Panc1 (cell line): ENCODE data around the gene SNX13. TPM values are rescaled to one million over a fixed set of nuclear protein-coding genes. Genes with fewer than 3 reads are reported as not detected.

Experiments
- ATAC-seq: fragments of 200-7000 bp; cut with Tn5 transposase; 2 replicates; pipeline ENCODE4 v1.9.1; 2020; ENCODE audit warnings: mild to moderate bottlenecking, moderate library complexity
- BruUV-seq: library from RNA; stranded (reverse); fragments of 400-500 nt; replicated peaks from 2 replicates; lab custom pipeline; 2021; lab: Mats Ljungman, UMichigan
- CTCF ChIA-PET: fragments of 300-600 bp; sonication (Branson Sonifier 250); formaldehyde crosslinking; loops from one replicate; lab custom pipeline; 2022; ENCODE audit warnings: antibody characterized with exemption; lab: Charles Lee
- POLR2A ChIA-PET: fragments of 300-600 bp; sonication (Branson Sonifier 250); formaldehyde crosslinking; loops from one replicate; lab custom pipeline; 2022; ENCODE audit warnings: antibody characterized with exemption; lab: Charles Lee
- DNase-seq: peaks from one replicate; pipeline ENCODE4 v3.0.0-alpha.2; 2010; ENCODE audit warnings: low read depth, low spot score
- H3K27ac ChIP-seq: 2 replicates; pipeline ENCODE4 v1.5.1; 2011; ENCODE audit warnings: mild to moderate bottlenecking, low read length, inconsistent platforms
- H3K27me3 ChIP-seq: fragments of 200-500 bp; sonication (Bioruptor generic); 2 replicates; pipeline ENCODE4 v1.6.0; 2014; ENCODE audit warnings: low read length, inconsistent platforms; ENCODE audit not compliant: control insufficient read depth, insufficient read depth
- H3K36me3 ChIP-seq: fragments of 200-500 bp; sonication (Bioruptor generic); 2 replicates; pipeline ENCODE4 v1.5.1; 2014; ENCODE audit warnings: inconsistent platforms, mild to moderate bottlenecking, low read length, moderate library complexity; ENCODE audit not compliant: control insufficient read depth, insufficient read depth
- H3K4me1 ChIP-seq: 2 replicates; pipeline ENCODE4 v1.5.1; 2011; ENCODE audit warnings: inconsistent platforms, mild to moderate bottlenecking, low read length, moderate library complexity; ENCODE audit not compliant: control insufficient read depth, insufficient read depth
- H3K4me3 ChIP-seq, 2 experiments: 2 replicates each; pipeline ENCODE4 v1.5.1; 2011 to 2012; ENCODE audit warnings: low read depth in 2 of 2, low read length in 2 of 2, mild to moderate bottlenecking in 2 of 2, inconsistent platforms in 1 of 2, moderate library complexity in 1 of 2
- H3K9me3 ChIP-seq: fragments of 200-500 bp; sonication (Bioruptor generic); 2 replicates; pipeline ENCODE4 v1.5.1; 2014; ENCODE audit warnings: low read depth, mild to moderate bottlenecking, inconsistent platforms, low read length, moderate library complexity; ENCODE audit not compliant: control insufficient read depth, insufficient read depth
- POLR2AphosphoS5 ChIP-seq: IDR thresholded peaks from 2 replicates; pipeline ENCODE4 v1.6.1; 2012; ENCODE audit warnings: mild to moderate bottlenecking, low read depth, low read length, moderate library complexity
- SIN3A ChIP-seq: IDR thresholded peaks from 2 replicates; pipeline ENCODE4 v1.6.1; 2012; ENCODE audit warnings: low read depth, mild to moderate bottlenecking, low read length, moderate library complexity, borderline replicate concordance; ENCODE audit not compliant: insufficient read depth
- TCF7L2 ChIP-seq: IDR thresholded peaks from 2 replicates; pipeline ENCODE4 v1.6.1; 2011; ENCODE audit warnings: mild to moderate bottlenecking, low read depth, low read length, inconsistent platforms
- in situ Hi-C: cut with HindIII; loops from 2 replicates; pipeline ENCODE4 v1.10.0; 2016; ENCODE audit warnings: low sequenced_read_pairs, low pct_unique_long_range_greater_than_20kb
- intact Hi-C: fragments of 100-400 bp; cut with micrococcal nuclease; formaldehyde crosslinking; loops from one replicate; pipeline ENCODE4 v1.10.0; 2022; ENCODE audit not compliant: unreplicated experiment
- total RNA-seq: library from RNA; stranded (reverse); gene quantifications from one replicate; pipeline ENCODE4 v1.2.1, GENCODE V29; 2021; ENCODE audit not compliant: unreplicated experiment
- TF ChIP-seq, protein P1 (sequence below): fragments of 450-650 bp; IDR thresholded peaks from 2 replicates; pipeline ENCODE4 v1.5.1; 2017; ENCODE audit warnings: mild to moderate bottlenecking
- TF ChIP-seq, protein P2 (sequence below), 2 experiments: IDR thresholded peaks; 2 replicates each; pipeline ENCODE4 v1.6.1; 2011 to 2012; ENCODE audit warnings: low read depth in 2 of 2, control low read depth in 1 of 2, low read length in 1 of 2, mild to moderate bottlenecking in 1 of 2, moderate library complexity in 1 of 2; ENCODE audit not compliant: insufficient read depth in 1 of 2

SNX13 gene
- total RNA-seq, 1 experiment from 2014 or later: 53.3 TPM

DNA sequence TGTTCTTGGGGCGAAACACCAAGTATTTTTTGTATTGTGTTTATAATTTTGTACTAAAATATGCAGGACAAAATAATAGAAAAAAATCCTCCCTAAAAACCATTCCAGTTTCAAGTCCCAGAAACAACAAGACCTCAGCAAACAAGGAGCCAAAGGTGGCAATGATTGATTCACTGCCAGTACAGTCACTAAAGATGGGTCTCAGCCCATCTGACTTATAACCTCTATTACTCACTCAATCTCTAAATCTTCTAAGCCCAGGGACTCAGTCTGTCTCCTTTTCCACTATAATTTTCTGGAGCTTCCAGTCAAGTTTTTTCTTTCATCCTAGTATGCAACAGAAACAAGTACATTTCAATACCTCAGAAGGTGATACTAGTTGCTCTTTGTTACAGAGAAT lies 33.3 kb downstream of the SNX13 start:
- Histone ChIP-seq H3K36me3 (no peaks in the 10 kb centered on the region), H3K27me3 (no peaks in the 10 kb centered on the region), H3K4me1 (no peaks in the 10 kb centered on the region; the same call in 1 of the 2 replicates), H3K4me3 (no peak overlapping the region), H3K9me3 (no peaks in the 10 kb centered on the region), H3K27ac (no peak overlapping the region)
- intact Hi-C loops (no loop called here), in situ Hi-C loops (no loop called here)
- TF ChIP-seq, protein P1, sequence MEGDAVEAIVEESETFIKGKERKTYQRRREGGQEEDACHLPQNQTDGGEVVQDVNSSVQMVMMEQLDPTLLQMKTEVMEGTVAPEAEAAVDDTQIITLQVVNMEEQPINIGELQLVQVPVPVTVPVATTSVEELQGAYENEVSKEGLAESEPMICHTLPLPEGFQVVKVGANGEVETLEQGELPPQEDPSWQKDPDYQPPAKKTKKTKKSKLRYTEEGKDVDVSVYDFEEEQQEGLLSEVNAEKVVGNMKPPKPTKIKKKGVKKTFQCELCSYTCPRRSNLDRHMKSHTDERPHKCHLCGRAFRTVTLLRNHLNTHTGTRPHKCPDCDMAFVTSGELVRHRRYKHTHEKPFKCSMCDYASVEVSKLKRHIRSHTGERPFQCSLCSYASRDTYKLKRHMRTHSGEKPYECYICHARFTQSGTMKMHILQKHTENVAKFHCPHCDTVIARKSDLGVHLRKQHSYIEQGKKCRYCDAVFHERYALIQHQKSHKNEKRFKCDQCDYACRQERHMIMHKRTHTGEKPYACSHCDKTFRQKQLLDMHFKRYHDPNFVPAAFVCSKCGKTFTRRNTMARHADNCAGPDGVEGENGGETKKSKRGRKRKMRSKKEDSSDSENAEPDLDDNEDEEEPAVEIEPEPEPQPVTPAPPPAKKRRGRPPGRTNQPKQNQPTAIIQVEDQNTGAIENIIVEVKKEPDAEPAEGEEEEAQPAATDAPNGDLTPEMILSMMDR: no peak
- TF ChIP-seq, protein P2, sequence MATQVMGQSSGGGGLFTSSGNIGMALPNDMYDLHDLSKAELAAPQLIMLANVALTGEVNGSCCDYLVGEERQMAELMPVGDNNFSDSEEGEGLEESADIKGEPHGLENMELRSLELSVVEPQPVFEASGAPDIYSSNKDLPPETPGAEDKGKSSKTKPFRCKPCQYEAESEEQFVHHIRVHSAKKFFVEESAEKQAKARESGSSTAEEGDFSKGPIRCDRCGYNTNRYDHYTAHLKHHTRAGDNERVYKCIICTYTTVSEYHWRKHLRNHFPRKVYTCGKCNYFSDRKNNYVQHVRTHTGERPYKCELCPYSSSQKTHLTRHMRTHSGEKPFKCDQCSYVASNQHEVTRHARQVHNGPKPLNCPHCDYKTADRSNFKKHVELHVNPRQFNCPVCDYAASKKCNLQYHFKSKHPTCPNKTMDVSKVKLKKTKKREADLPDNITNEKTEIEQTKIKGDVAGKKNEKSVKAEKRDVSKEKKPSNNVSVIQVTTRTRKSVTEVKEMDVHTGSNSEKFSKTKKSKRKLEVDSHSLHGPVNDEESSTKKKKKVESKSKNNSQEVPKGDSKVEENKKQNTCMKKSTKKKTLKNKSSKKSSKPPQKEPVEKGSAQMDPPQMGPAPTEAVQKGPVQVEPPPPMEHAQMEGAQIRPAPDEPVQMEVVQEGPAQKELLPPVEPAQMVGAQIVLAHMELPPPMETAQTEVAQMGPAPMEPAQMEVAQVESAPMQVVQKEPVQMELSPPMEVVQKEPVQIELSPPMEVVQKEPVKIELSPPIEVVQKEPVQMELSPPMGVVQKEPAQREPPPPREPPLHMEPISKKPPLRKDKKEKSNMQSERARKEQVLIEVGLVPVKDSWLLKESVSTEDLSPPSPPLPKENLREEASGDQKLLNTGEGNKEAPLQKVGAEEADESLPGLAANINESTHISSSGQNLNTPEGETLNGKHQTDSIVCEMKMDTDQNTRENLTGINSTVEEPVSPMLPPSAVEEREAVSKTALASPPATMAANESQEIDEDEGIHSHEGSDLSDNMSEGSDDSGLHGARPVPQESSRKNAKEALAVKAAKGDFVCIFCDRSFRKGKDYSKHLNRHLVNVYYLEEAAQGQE (IDR thresholded peaks at IDR 0.05; ENCODE audit: insufficient read depth in 1 of 2, low read depth in 2 of 2, low read length in 1 of 2): no peak
- TF ChIP-seq TCF7L2: no peak
- no peak for TF ChIP-seq POLR2AphosphoS5
- no peak for TF ChIP-seq SIN3A
- BruUV-seq: no TSS peak
- ChIA-PET CTCF (no interaction called here), POLR2A (no interaction called here)
- ATAC-seq (no peak), DNase-seq (no peak)

DNA sequence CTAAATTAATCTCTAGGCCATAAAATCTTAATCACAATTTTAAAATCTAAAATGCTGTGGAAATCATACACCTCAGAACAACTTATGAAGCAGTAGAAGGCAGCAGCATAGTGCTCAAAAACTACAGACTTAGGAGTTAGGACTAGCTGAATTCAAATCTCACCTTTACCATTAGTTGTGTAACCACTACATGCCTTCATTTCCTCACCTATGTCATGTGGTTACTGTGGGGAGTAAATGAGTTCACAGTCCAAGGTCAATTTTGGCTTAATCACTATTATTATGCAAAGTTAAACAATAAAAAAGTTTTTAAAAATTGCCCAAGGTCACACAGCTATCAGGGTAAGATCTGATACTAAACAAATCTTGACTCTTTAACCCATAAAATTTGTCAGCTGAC lies 37.0 kb downstream of the SNX13 start:
- H3K27ac ChIP-seq: no peak overlapping the region
- no TSS peak for BruUV-seq
- no peak overlapping the region for H3K4me3 ChIP-seq
- ChIA-PET POLR2A (no interaction called here), CTCF (no interaction called here)
- H3K9me3 ChIP-seq: no peaks in the 10 kb centered on the region
- no peaks in the 10 kb centered on the region for H3K36me3 ChIP-seq
- H3K4me1 ChIP-seq: no peaks in the 10 kb centered on the region; the same call in 1 of the 2 replicates
- H3K27me3 ChIP-seq: no peaks in the 10 kb centered on the region
- in situ Hi-C loops: no loop called here
- DNase-seq (no peak), ATAC-seq (no peak)
- TF ChIP-seq POLR2AphosphoS5: no peak
- TF ChIP-seq, protein P2 (IDR thresholded peaks at IDR 0.05; ENCODE audit: insufficient read depth in 1 of 2, low read depth in 2 of 2, low read length in 1 of 2): no peak
- TF ChIP-seq TCF7L2: no peak
- TF ChIP-seq SIN3A: no peak
- TF ChIP-seq, protein P1: no peak
- intact Hi-C loops: no loop called here
